ENCODE results near the gene HSPA1A.

GRCh38 chr6:31864818-31865204 lies 49.5 kb downstream of the HSPA1A start:
- TF ChIP-seq CTCF (conservative IDR thresholded peaks at IDR 0.05; ENCODE audit: low read length) (no peak), EZH2phosphoT487 (IDR thresholded peaks at IDR 0.05; ENCODE audit: borderline replicate concordance, low read depth, low read length) (no peak)

All from OCI-LY7 (cell line).